HepG2 (cell line): ENCODE measurements around the gene MGAT5. TPM values are rescaled to one million over a fixed set of nuclear protein-coding genes. Genes with fewer than 3 reads are reported as not detected.

Experiments
- GTF3A ChIP-seq: sonication (generic); formaldehyde crosslinking; conservative IDR thresholded peaks from 2 replicates; pipeline ENCODE4 v1.4.0; 2020; ENCODE audit warnings: mild to moderate bottlenecking, missing genetic modification reagents
- MLXIP ChIP-seq: sonication (generic); formaldehyde crosslinking; IDR thresholded peaks from 2 replicates; pipeline ENCODE4 v1.9.0; 2021; ENCODE audit warnings: missing genetic modification reagents, borderline replicate concordance
- PATZ1 ChIP-seq: sonication (generic); formaldehyde crosslinking; IDR thresholded peaks from 2 replicates; pipeline ENCODE4 v1.4.0; 2020; ENCODE audit warnings: missing genetic modification reagents
- PCBP1 ChIP-seq: fragments of 200-400 bp; formaldehyde crosslinking; IDR thresholded peaks from 2 replicates; pipeline ENCODE4 v1.6.1; 2017; ENCODE audit warnings: mild to moderate bottlenecking, low read depth, low read length, borderline replicate concordance
- RBFOX2 ChIP-seq: fragments of 200-400 bp; formaldehyde crosslinking; IDR thresholded peaks from 2 replicates; pipeline ENCODE4 v1.6.1; 2017; ENCODE audit warnings: low read depth, mild to moderate bottlenecking, low read length
- SETDB1 ChIP-seq: sonication (generic); formaldehyde crosslinking; IDR thresholded peaks from 2 replicates; pipeline ENCODE4 v1.5.1; 2020; ENCODE audit warnings: missing genetic modification reagents, mild to moderate bottlenecking, borderline replicate concordance
- ZEB1 ChIP-seq: IDR thresholded peaks from 2 replicates; pipeline ENCODE4 v1.6.1; 2012; ENCODE audit warnings: mild to moderate bottlenecking, low read depth, inconsistent platforms; ENCODE audit not compliant: insufficient replicate concordance
- ZNF552 ChIP-seq: sonication (generic); formaldehyde crosslinking; IDR thresholded peaks from 2 replicates; pipeline ENCODE4 v1.9.0; 2022; ENCODE audit warnings: missing genetic modification reagents, mild to moderate bottlenecking, borderline replicate concordance
- ZNF570 ChIP-seq: sonication (generic); formaldehyde crosslinking; IDR thresholded peaks from 2 replicates; pipeline ENCODE4 v1.4.0; 2020; ENCODE audit warnings: mild to moderate bottlenecking, missing genetic modification reagents, borderline replicate concordance
- ZNF607 ChIP-seq: sonication (generic); formaldehyde crosslinking; IDR thresholded peaks from 2 replicates; pipeline ENCODE4 v1.5.1; 2020; ENCODE audit warnings: missing genetic modification reagents, mild to moderate bottlenecking, borderline replicate concordance
- ZNF703 ChIP-seq: sonication (generic); formaldehyde crosslinking; IDR thresholded peaks from 2 replicates; pipeline ENCODE4 v1.5.1; 2020; ENCODE audit warnings: missing genetic modification reagents, mild to moderate bottlenecking, moderate library complexity, borderline replicate concordance
- polyA plus RNA-seq, 8 experiments: library from polyadenylated mRNA; depleted of rRNA in 3 of 8; stranded (reverse) in 7 of 8; unstranded in 1 of 8; fragments of >200 nt; fragmentation: Illumina TruSeq in 4 of 8; extraction: Trizol in 4 of 8; gene quantifications; 2 replicates each; pipeline versions ENCODE4 v1.2.1 to v1.2.3, GENCODE V29; 2011 to 2016; ENCODE audit warnings: low read depth in 4 of 8, missing spikeins in 1 of 8, mixed read lengths in 1 of 8; ENCODE audit not compliant: insufficient read depth in 1 of 8
- total RNA-seq, 5 experiments: library from RNA; depleted of rRNA; stranded (reverse); fragments of >200 nt; fragmentation: Illumina TruSeq; extraction: Trizol; gene quantifications; 2 replicates each; pipeline ENCODE4 v1.2.3, GENCODE V29; 2016; ENCODE audit warnings: low read depth in 1 of 5
- TF ChIP-seq, protein P1 (sequence below): IDR thresholded peaks from 2 replicates; pipeline ENCODE4 v1.6.1; 2016; ENCODE audit warnings: missing biosample characterization, missing genetic modification reagents, low read depth
- TF ChIP-seq, protein P2 (sequence below): sonication (generic); formaldehyde crosslinking; IDR thresholded peaks from 2 replicates; pipeline ENCODE4 v1.4.0; 2020; ENCODE audit warnings: missing genetic modification reagents
- TF ChIP-seq, protein P3 (sequence below): sonication (generic); formaldehyde crosslinking; IDR thresholded peaks from 2 replicates; pipeline ENCODE4 v1.8.1; 2023; ENCODE audit warnings: missing genetic modification reagents, mild to moderate bottlenecking, borderline replicate concordance
- TF ChIP-seq, protein P4 (sequence below): sonication (generic); formaldehyde crosslinking; IDR thresholded peaks from 2 replicates; pipeline ENCODE4 v1.5.1; 2020; ENCODE audit warnings: missing genetic modification reagents, mild to moderate bottlenecking, borderline replicate concordance

MGAT5 gene
- total and polyA plus RNA-seq, 2 of the 13 experiments (the other 11 are each of a cell fraction or from before 2014, with no cell fraction given) = 33.1 to 60.2 TPM

GRCh38 chr2:134457765-134458472 lies 204.0 kb downstream of the MGAT5 start (continued):
- TF ChIP-seq ZNF552 (no peak), ZNF607 (no peak), ZNF703 (CRISPR knock-in tag) (no peak), PATZ1 (peak; percentile 64), MLXIP (CRISPR knock-in tag) (no peak), RBFOX2 (no peak), SETDB1 (no peak), ZEB1 (peak; percentile 83), PCBP1 (no peak), ZNF570 (CRISPR knock-in tag) (no peak), GTF3A (CRISPR knock-in tag) (no peak)
- TF ChIP-seq, protein P1, sequence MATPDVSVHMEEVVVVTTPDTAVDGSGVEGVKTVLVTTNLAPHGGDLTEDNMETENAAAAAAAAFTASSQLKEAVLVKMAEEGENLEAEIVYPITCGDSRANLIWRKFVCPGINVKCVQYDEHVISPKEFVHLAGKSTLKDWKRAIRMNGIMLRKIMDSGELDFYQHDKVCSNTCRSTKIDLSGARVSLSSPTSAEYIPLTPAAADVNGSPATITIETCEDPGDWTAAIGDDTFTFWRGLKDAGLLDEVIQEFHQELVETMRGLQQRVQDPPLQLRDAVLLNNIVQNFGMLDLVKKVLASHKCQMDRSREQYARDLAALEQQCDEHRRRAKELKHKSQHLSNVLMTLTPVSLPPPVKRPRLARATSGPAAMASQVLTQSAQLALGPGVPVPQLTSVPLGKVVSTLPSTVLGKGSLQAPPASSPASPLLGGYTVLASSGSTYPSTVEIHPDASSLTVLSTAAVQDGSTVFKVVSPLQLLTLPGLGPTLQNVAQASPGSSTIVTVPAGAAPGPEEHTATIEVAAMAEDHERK (CRISPR knock-in tag) = no peak
- TF ChIP-seq, protein P2, sequence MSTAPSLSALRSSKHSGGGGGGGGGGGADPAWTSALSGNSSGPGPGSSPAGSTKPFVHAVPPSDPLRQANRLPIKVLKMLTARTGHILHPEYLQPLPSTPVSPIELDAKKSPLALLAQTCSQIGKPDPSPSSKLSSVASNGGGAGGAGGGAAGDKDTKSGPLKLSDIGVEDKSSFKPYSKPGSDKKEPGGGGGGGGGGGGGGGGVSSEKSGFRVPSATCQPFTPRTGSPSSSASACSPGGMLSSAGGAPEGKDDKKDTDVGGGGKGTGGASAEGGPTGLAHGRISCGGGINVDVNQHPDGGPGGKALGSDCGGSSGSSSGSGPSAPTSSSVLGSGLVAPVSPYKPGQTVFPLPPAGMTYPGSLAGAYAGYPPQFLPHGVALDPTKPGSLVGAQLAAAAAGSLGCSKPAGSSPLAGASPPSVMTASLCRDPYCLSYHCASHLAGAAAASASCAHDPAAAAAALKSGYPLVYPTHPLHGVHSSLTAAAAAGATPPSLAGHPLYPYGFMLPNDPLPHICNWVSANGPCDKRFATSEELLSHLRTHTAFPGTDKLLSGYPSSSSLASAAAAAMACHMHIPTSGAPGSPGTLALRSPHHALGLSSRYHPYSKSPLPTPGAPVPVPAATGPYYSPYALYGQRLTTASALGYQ (CRISPR knock-in tag) = no peak
- TF ChIP-seq, protein P3, sequence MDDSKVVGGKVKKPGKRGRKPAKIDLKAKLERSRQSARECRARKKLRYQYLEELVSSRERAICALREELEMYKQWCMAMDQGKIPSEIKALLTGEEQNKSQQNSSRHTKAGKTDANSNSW (CRISPR knock-in tag) = no peak
- TF ChIP-seq, protein P4, sequence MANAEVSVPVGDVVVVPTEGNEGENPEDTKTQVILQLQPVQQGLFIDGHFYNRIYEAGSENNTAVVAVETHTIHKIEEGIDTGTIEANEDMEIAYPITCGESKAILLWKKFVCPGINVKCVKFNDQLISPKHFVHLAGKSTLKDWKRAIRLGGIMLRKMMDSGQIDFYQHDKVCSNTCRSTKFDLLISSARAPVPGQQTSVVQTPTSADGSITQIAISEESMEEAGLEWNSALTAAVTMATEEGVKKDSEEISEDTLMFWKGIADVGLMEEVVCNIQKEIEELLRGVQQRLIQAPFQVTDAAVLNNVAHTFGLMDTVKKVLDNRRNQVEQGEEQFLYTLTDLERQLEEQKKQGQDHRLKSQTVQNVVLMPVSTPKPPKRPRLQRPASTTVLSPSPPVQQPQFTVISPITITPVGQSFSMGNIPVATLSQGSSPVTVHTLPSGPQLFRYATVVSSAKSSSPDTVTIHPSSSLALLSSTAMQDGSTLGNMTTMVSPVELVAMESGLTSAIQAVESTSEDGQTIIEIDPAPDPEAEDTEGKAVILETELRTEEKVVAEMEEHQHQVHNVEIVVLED = no peak
